H1 (cell line): ENCODE results near the gene SLIT3. TPM values are rescaled to one million over a fixed set of nuclear protein-coding genes. Genes with fewer than 3 reads are reported as not detected.

Experiments
- CHD7 ChIP-seq: fragments of 300-600 bp; sonication (generic); IDR thresholded peaks from 2 replicates; pipeline ENCODE4 v1.7.1; 2012; ENCODE audit warnings: low read length, moderate library complexity, mild to moderate bottlenecking, inconsistent platforms; ENCODE audit not compliant: insufficient replicate concordance
- SAP30 ChIP-seq: fragments of 300-600 bp; sonication (generic); IDR thresholded peaks from 2 replicates; pipeline ENCODE4 v1.7.1; 2012; ENCODE audit warnings: low read length, moderate library complexity, mild to moderate bottlenecking, inconsistent platforms; ENCODE audit not compliant: insufficient read depth, insufficient replicate concordance
- polyA plus RNA-seq, 7 experiments: library from polyadenylated mRNA; depleted of rRNA in 3 of 7; stranded (reverse) in 5 of 7; unstranded in 2 of 7; fragments of >200 nt in 5 of 7; fragments of 200-250 nt in 2 of 7; gene quantifications; 1 replicate in 5 of 7; 2 replicates in 1 of 7; 4 replicates in 1 of 7; pipeline versions ENCODE4 v1.2.1 to v1.2.3, GENCODE V29; 2011 to 2013; ENCODE audit warnings: missing spikeins in 2 of 7, mixed read lengths in 2 of 7
- total RNA-seq: library from RNA; stranded (reverse); fragmentation: NEBNext Ultra II Directional; extraction: Animal tissue kit (Norgen Biotek cat#: 25700); gene quantifications from 2 replicates; pipeline ENCODE4 v1.2.1, GENCODE V29; 2021

The SLIT3 gene
- total and polyA plus RNA-seq, 2 of the 8 experiments (the other 6 are each of a cell fraction or from before 2014, with no cell fraction given), result 1.1 to 1.2 TPM

- no peak for TF ChIP-seq CHD7
- TF ChIP-seq SAP30, result no peak
Measured at GRCh38 chr5:169158764-169159163, 142.2 kb downstream of the SLIT3 start (continued).
